ENCODE data around the gene RNF207.
A peak's percentile ranks its signal among the peaks of the same experiment; 100 is the strongest.

RNF207 gene

GRCh38 chr1:6245086-6245868 lies 39.4 kb downstream of the RNF207 start:
- peak; percentile 77 for ATAC-seq
- H3K27me3 Mint-ChIP-seq = peaks cover 80% of the 10 kb centered on the region
- H3K9me3 Mint-ChIP-seq = no peaks in the 10 kb centered on the region
- H3K4me3 Mint-ChIP-seq = peak overlapping the region; percentile 9
- no peaks in the 10 kb centered on the region for H3K36me3 Mint-ChIP-seq
- no peak overlapping the region for H3K27ac Mint-ChIP-seq
- H3K4me1 Mint-ChIP-seq = peaks cover 29% of the 10 kb centered on the region

GRCh38 chr1:6245869-6246496 lies 40.1 kb downstream of the RNF207 start:
- Mint-ChIP-seq H3K9me3 (no peaks in the 10 kb centered on the region), H3K27ac (no peak overlapping the region), H3K4me1 (peaks cover 28% of the 10 kb centered on the region), H3K4me3 (peak overlapping the region; percentile 70), H3K27me3 (peaks cover 80% of the 10 kb centered on the region), H3K36me3 (no peaks in the 10 kb centered on the region)
- ATAC-seq = no peak

GRCh38 chr1:6246497-6247467 lies 40.9 kb downstream of the RNF207 start:
- ATAC-seq = peak; percentile 52
- H3K9me3 Mint-ChIP-seq = no peaks in the 10 kb centered on the region
- H3K27ac Mint-ChIP-seq = no peak overlapping the region
- H3K27me3 Mint-ChIP-seq = peaks cover 80% of the 10 kb centered on the region
- no peaks in the 10 kb centered on the region for H3K36me3 Mint-ChIP-seq
- H3K4me3 Mint-ChIP-seq = peak overlapping the region; percentile 70
- peaks cover 20% of the 10 kb centered on the region for H3K4me1 Mint-ChIP-seq

- H3K27me3 Mint-ChIP-seq = peaks cover 81% of the 10 kb centered on the region
- H3K4me3 Mint-ChIP-seq = no peak overlapping the region
- H3K4me1 Mint-ChIP-seq = peaks cover 19% of the 10 kb centered on the region
- no peaks in the 10 kb centered on the region for H3K36me3 Mint-ChIP-seq
- ATAC-seq = no peak
- H3K9me3 Mint-ChIP-seq = no peaks in the 10 kb centered on the region
- no peak overlapping the region for H3K27ac Mint-ChIP-seq
Measured at GRCh38 chr1:6247651-6248050, 41.7 kb downstream of the RNF207 start.

- Mint-ChIP-seq H3K4me1 (peaks cover 19% of the 10 kb centered on the region), H3K36me3 (no peaks in the 10 kb centered on the region), H3K27ac (no peak overlapping the region), H3K27me3 (peaks cover 76% of the 10 kb centered on the region), H3K9me3 (no peaks in the 10 kb centered on the region), H3K4me3 (no peak overlapping the region)
- no peak for ATAC-seq
Measured at GRCh38 chr1:6248161-6248776, 42.4 kb downstream of the RNF207 start.

- H3K27me3 Mint-ChIP-seq = peaks cover 67% of the 10 kb centered on the region
Measured at GRCh38 chr1:6248932-6249738, 43.2 kb downstream of the RNF207 start.

GRCh38 chr1:6249739-6250689 lies 44.1 kb downstream of the RNF207 start:
- H3K27ac Mint-ChIP-seq = no peak overlapping the region
- peaks cover 59% of the 10 kb centered on the region for H3K27me3 Mint-ChIP-seq
- no peak for ATAC-seq

More at GRCh38 chr1:6248932-6249738, 43.2 kb downstream of the RNF207 start:
- H3K9me3 Mint-ChIP-seq = no peaks in the 10 kb centered on the region
- H3K4me3 Mint-ChIP-seq = peak overlapping the region; percentile 46
- no peak for ATAC-seq
- H3K4me1 Mint-ChIP-seq = peaks cover 19% of the 10 kb centered on the region
- no peaks in the 10 kb centered on the region for H3K36me3 Mint-ChIP-seq
- H3K27ac Mint-ChIP-seq = no peak overlapping the region

GRCh38 chr1:6251233-6251632 lies 45.3 kb downstream of the RNF207 start:
- peaks cover 52% of the 10 kb centered on the region for H3K27me3 Mint-ChIP-seq
- no peak overlapping the region for H3K4me3 Mint-ChIP-seq

More at GRCh38 chr1:6249739-6250689, 44.1 kb downstream of the RNF207 start:
- H3K9me3 Mint-ChIP-seq = no peaks in the 10 kb centered on the region
- no peak overlapping the region for H3K4me3 Mint-ChIP-seq
- peaks cover 12% of the 10 kb centered on the region for H3K4me1 Mint-ChIP-seq
- H3K36me3 Mint-ChIP-seq = no peaks in the 10 kb centered on the region

GRCh38 chr1:6251681-6252373 lies 45.9 kb downstream of the RNF207 start:
- no peaks in the 10 kb centered on the region for H3K36me3 Mint-ChIP-seq
- peaks cover 4% of the 10 kb centered on the region for H3K4me1 Mint-ChIP-seq
- no peaks in the 10 kb centered on the region for H3K9me3 Mint-ChIP-seq
- no peak for ATAC-seq
- H3K4me3 Mint-ChIP-seq = no peak overlapping the region
- peaks cover 46% of the 10 kb centered on the region for H3K27me3 Mint-ChIP-seq
- H3K27ac Mint-ChIP-seq = no peak overlapping the region

More at GRCh38 chr1:6251233-6251632, 45.3 kb downstream of the RNF207 start:
- H3K27ac Mint-ChIP-seq = no peak overlapping the region
- no peaks in the 10 kb centered on the region for H3K36me3 Mint-ChIP-seq
- no peaks in the 10 kb centered on the region for H3K9me3 Mint-ChIP-seq
- ATAC-seq = no peak
- peaks cover 10% of the 10 kb centered on the region for H3K4me1 Mint-ChIP-seq

- H3K36me3 Mint-ChIP-seq = no peaks in the 10 kb centered on the region
- ATAC-seq = no peak
Measured at GRCh38 chr1:6252374-6252710, 46.4 kb downstream of the RNF207 start.

GRCh38 chr1:6253380-6253779 lies 47.5 kb downstream of the RNF207 start:
- H3K36me3 Mint-ChIP-seq = no peaks in the 10 kb centered on the region
- no peaks in the 10 kb centered on the region for H3K9me3 Mint-ChIP-seq
- peaks cover 31% of the 10 kb centered on the region for H3K27me3 Mint-ChIP-seq
- no peak overlapping the region for H3K4me3 Mint-ChIP-seq
- no peak for ATAC-seq
- H3K27ac Mint-ChIP-seq = no peak overlapping the region
- no peaks in the 10 kb centered on the region for H3K4me1 Mint-ChIP-seq

More at GRCh38 chr1:6252374-6252710, 46.4 kb downstream of the RNF207 start:
- H3K27ac Mint-ChIP-seq = no peak overlapping the region
- H3K27me3 Mint-ChIP-seq = peaks cover 41% of the 10 kb centered on the region
- H3K9me3 Mint-ChIP-seq = no peaks in the 10 kb centered on the region
- H3K4me1 Mint-ChIP-seq = no peaks in the 10 kb centered on the region
- H3K4me3 Mint-ChIP-seq = no peak overlapping the region

- Mint-ChIP-seq H3K27me3 (peaks cover 32% of the 10 kb centered on the region), H3K27ac (no peak overlapping the region), H3K9me3 (no peaks in the 10 kb centered on the region), H3K36me3 (no peaks in the 10 kb centered on the region), H3K4me3 (no peak overlapping the region), H3K4me1 (peaks cover 9% of the 10 kb centered on the region)
- no peak for ATAC-seq
Measured at GRCh38 chr1:6254691-6255090, 48.8 kb downstream of the RNF207 start.

GRCh38 chr1:6256645-6257044 lies 50.7 kb downstream of the RNF207 start:
- ATAC-seq = no peak
- Mint-ChIP-seq H3K9me3 (no peaks in the 10 kb centered on the region), H3K4me3 (no peak overlapping the region), H3K36me3 (no peaks in the 10 kb centered on the region), H3K27me3 (peaks cover 21% of the 10 kb centered on the region), H3K27ac (no peak overlapping the region), H3K4me1 (peaks cover 14% of the 10 kb centered on the region)
